AG04449 (cell line): Measurements from ENCODE around the gene TMEM187.

Source experiments
- CTCF ChIA-PET: fragments of 350-600 bp; formaldehyde crosslinking; extraction: SDS; loops from one replicate; lab custom pipeline; 2021; ENCODE audit warnings: antibody characterized with exemption; lab: Yijun Ruan, JAX
- POLR2A ChIA-PET: fragments of 400-600, 350-600 bp; formaldehyde crosslinking; extraction: SDS; loops from one replicate; lab custom pipeline; 2020; ENCODE audit warnings: antibody characterized with exemption, inconsistent platforms; lab: Yijun Ruan, JAX
- DNase-seq: peaks from one replicate; pipeline ENCODE4 v3.0.0-alpha.2; 2010; ENCODE audit warnings: low read depth, low spot score
- H3K4me3 ChIP-seq: 2 replicates; pipeline ENCODE4 v1.5.1; 2011; ENCODE audit warnings: low read depth, mild to moderate bottlenecking, control low read depth, low read length
- TF ChIP-seq, protein P1 (sequence below): IDR thresholded peaks from one replicate; pipeline ENCODE4 v1.5.1; 2011; ENCODE audit warnings: mild to moderate bottlenecking, moderate library complexity, low read length, control low read depth, inconsistent platforms; ENCODE audit not compliant: insufficient read depth; ENCODE audit errors: missing control alignments

TMEM187 gene

DNA sequence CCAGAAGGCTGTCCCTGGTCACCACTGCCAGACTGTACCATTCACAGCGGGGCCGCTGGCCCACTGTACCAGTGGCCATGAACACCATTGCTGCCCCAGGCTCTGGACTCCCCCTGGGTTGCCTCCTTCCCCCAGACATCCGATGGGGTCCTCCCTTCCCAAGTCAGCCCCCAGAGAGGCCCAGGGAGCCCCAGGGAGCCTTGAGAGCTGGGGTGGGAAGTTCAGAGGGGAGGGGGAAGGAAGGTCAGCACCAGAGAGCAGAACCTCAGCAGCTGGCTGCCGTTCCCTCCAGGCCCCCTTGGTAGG lies 46.0 kb upstream of the TMEM187 start:
- ChIA-PET POLR2A (interaction anchor here (0.7 kb wide), 1 partner anchor 69 kb away, joined by 3 read pairs; no protein-coding TSS in a partner anchor), CTCF (interaction anchor here (1.3 to 6.6 kb wide), 7 partner anchors 9 to 163 kb away, joined by 3 to 84 read pairs (median 7); partner anchors contain the start of genes HCFC1, IDH3G, PLXNB3 and RENBP)
- no peak for DNase-seq
- H3K4me3 ChIP-seq, result no peak overlapping the region
- TF ChIP-seq, protein P1, sequence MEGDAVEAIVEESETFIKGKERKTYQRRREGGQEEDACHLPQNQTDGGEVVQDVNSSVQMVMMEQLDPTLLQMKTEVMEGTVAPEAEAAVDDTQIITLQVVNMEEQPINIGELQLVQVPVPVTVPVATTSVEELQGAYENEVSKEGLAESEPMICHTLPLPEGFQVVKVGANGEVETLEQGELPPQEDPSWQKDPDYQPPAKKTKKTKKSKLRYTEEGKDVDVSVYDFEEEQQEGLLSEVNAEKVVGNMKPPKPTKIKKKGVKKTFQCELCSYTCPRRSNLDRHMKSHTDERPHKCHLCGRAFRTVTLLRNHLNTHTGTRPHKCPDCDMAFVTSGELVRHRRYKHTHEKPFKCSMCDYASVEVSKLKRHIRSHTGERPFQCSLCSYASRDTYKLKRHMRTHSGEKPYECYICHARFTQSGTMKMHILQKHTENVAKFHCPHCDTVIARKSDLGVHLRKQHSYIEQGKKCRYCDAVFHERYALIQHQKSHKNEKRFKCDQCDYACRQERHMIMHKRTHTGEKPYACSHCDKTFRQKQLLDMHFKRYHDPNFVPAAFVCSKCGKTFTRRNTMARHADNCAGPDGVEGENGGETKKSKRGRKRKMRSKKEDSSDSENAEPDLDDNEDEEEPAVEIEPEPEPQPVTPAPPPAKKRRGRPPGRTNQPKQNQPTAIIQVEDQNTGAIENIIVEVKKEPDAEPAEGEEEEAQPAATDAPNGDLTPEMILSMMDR, result no peak

DNA sequence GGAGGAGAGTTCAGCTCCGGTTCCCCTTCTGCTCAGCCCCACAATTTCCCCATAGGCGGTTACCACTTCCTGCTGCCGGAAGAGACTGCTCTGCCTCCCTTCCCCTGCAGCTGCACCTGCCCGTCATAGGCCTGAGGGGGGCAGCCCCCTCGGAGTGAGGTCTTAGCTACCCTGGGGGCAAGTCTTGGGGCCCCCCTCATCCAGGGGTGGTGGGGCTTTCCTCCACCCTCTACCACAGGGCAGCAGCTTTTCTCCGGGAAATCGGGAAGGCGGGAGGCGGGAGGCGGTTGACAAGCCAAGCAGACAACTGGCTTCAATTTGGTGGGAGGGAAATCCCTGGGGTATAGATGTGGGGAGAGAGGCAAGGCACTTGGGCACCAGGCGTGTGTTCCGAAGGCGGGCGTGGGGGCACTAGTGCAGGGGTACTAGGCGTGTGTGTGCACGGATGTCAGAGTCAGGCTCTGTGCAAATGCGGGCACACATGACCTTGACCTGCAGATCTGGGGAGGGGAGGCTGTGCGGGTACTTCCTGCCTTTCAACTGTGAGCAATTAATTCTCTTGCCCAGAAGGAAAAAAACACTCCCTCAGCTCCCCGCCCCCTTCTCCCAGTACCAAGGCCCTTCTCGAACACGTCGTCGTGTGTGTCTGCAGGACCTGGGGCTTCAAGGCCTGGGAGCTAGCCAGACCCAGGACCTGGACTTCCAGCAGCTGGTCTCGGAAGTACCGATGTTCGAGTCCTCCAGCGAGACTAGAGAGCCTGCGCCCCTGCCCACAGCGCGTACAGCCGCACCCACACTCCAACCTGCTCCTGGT lies 45.5 kb upstream of the TMEM187 start:
- no peak for DNase-seq
- CTCF ChIA-PET, result interaction anchor here (0.7 to 6.6 kb wide), 8 partner anchors 10 to 473 kb away, joined by 3 to 84 read pairs (median 6); partner anchors contain the start of genes HCFC1, IDH3G, PLXNB3 and RENBP
- peak overlapping the region; percentile 62 for H3K4me3 ChIP-seq
- TF ChIP-seq, protein P1, result no peak
- POLR2A ChIA-PET, result interaction anchor here (0.7 to 2.0 kb wide), 4 partner anchors 43 to 161 kb away, joined by 3 to 9 read pairs (median 3); no protein-coding TSS in a partner anchor

DNA sequence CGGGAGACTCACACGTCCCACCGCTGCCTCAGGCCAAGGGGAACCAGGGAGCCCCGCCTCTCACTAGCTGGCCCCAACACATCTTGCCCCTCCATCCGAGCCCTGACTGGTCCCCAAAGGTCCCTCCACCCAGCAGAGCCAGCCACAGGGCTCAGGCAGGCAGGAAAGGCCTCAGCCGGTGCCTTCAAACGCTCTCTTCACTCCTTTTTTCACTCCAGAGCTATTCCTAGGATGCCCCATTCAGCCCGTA lies 45.0 kb upstream of the TMEM187 start:
- ChIA-PET POLR2A (interaction anchor here (0.8 to 2.0 kb wide), 3 partner anchors 43 to 161 kb away, joined by 3 to 9 read pairs (median 3); no protein-coding TSS in a partner anchor), CTCF (interaction anchor here (0.7 to 6.6 kb wide), 6 partner anchors 10 to 472 kb away, joined by 3 to 84 read pairs (median 6); partner anchors contain the start of gene RENBP)
- DNase-seq, result no peak
- H3K4me3 ChIP-seq, result peak overlapping the region; percentile 62
- TF ChIP-seq, protein P1, result no peak

DNA sequence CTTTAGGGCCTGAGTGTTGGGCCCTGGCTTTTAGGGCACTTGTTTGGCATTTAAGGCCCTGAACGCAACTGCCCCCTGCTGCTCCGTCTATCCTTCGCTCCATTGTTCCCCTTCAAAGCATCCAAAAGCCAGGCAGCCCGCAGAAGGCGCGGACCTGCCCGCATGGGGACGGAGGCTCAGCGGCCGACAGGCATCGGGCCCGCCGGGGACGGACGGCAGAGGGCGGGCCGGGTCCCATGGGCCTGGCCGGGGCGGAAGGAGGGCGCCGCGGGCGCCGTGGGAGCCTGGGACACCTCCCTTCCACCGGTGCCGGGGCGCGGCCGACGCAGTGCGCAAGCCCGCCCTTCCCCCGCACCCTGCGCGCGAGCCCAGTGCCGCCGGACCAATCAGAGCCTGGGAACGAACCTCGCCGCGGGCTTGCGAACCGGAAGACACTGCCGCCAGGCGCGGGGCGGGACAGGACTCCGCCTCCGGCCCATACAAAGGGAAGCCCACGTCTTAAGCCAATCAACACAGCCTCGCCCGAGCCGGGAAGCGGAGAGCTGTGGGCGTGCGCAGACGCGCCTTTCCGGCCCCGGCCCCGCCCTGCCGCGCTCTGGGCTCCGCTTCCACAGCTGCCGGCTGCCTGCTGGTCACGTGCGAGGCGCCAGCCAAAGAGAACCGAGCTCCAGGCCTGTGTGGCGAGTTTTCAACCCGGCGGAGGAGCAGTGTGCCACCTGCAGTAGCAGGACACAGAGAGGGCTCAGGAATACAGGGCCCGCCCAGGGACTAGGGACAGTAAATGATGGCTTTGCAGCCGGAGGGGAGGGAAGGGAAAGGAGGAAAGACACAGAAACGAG lies 44.4 kb upstream of the TMEM187 start:
- H3K4me3 ChIP-seq, result peak overlapping the region; percentile 62
- TF ChIP-seq, protein P1, result no peak
- DNase-seq, result peak; percentile 83
- CTCF ChIA-PET, result interaction anchor here (0.7 to 2.7 kb wide), 8 partner anchors 11 to 472 kb away, joined by 3 to 8 read pairs (median 4); no protein-coding TSS in a partner anchor
- POLR2A ChIA-PET, result interaction anchor here (0.6 to 2.0 kb wide), 5 partner anchors 17 to 162 kb away, joined by 3 to 9 read pairs (median 3); partner anchors contain the start of genes IDH3G and SSR4

DNA sequence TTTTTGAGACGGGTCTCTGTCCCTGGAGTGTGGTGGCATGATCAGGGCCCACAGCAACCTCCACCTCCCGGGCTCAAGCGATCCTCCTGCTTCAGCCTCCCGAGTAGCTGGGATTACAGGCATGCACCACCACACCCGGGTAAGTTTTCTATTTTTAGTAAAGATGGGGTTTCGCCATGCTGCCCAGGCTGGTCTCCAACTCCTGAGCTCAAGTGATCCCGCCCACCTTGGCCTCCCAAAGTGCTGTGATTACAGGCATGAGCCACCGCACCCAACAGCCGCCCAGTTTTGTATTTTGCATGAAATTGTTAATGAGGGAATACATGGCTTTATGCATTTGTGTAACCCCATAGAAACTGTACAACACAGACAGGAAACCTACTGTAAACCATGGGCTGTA lies 43.7 kb upstream of the TMEM187 start:
- TF ChIP-seq, protein P1, result no peak
- ChIA-PET CTCF (interaction anchor here (0.7 to 2.7 kb wide), 6 partner anchors 18 to 423 kb away, joined by 3 to 8 read pairs (median 4); partner anchors contain the start of gene PLXNB3), POLR2A (interaction anchor here (1.4 to 2.0 kb wide), 2 partner anchors 135 to 163 kb away, joined by 5 to 9 read pairs; partner anchors contain the start of genes IDH3G and SSR4)
- DNase-seq, result no peak
- H3K4me3 ChIP-seq, result no peak overlapping the region
